NT2/D1 (cell line): ENCODE results near the gene TMC6.

Source experiments
- SUZ12 ChIP-seq: IDR thresholded peaks from 2 replicates; pipeline ENCODE4 v1.6.1; 2011; ENCODE audit not compliant: insufficient read length, insufficient read depth; ENCODE audit errors: extremely low read depth
- ZNF274 ChIP-seq: IDR thresholded peaks from 2 replicates; pipeline ENCODE4 v1.6.1; 2011; ENCODE audit warnings: mild to moderate bottlenecking, low read depth, low read length

GRCh38 chr17:78108726-78109488 is 19.6 kb downstream of the TMC6 start:
- no peak for TF ChIP-seq SUZ12
- TF ChIP-seq ZNF274, result no peak
